HEK293 (cell line): ENCODE results near the gene SEPTIN14.

ENCODE experiments used
- GLI4 ChIP-seq: fragments of 450-650 bp; formaldehyde crosslinking; IDR thresholded peaks from 2 replicates; pipeline ENCODE4 v1.5.1; 2016; ENCODE audit warnings: missing biosample characterization, missing genetic modification characterization
- MYNN ChIP-seq: fragments of 450-650 bp; formaldehyde crosslinking; IDR thresholded peaks from 2 replicates; pipeline ENCODE4 v1.5.1; 2016; ENCODE audit warnings: missing biosample characterization, missing genetic modification characterization, borderline replicate concordance
- TCF7L2 ChIP-seq: IDR thresholded peaks from 2 replicates; pipeline ENCODE4 v1.6.1; 2011; ENCODE audit warnings: low read depth, mild to moderate bottlenecking, inconsistent platforms, low read length, moderate library complexity, borderline replicate concordance
- ZNF473 ChIP-seq: fragments of 450-650 bp; formaldehyde crosslinking; IDR thresholded peaks from 2 replicates; pipeline ENCODE4 v1.5.1; 2017; ENCODE audit warnings: missing biosample characterization, missing genetic modification characterization
- TF ChIP-seq, protein P1 (sequence below): fragments of 450-650 bp; formaldehyde crosslinking; IDR thresholded peaks from 2 replicates; pipeline ENCODE4 v1.5.1; 2016; ENCODE audit warnings: missing biosample characterization, missing genetic modification characterization, low read depth
- TF ChIP-seq, protein P2 (sequence below): fragments of 450-650 bp; formaldehyde crosslinking; IDR thresholded peaks from 2 replicates; pipeline ENCODE4 v1.5.1; 2016; ENCODE audit warnings: missing biosample characterization, missing genetic modification characterization

DNA sequence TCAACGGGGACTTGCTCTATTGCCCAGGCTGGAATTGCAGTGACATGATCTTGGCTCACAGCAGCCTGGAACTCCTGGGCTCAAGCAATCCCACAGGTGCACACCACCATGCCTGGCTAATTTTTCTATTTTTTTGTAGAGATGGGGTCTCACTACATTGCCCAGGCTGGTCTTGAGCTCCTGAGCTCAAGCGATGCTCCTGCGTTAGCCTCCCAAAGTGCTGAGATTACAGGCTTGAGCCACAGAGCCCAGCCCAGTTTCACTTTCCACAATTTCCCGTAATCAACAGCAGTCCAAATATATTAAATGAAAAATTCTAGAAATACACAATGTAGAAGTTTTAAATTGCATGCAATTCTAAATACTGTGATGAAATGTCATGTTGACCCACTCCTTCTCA, 24.0 kb downstream of the SEPTIN14 start:
- TF ChIP-seq, protein P1, sequence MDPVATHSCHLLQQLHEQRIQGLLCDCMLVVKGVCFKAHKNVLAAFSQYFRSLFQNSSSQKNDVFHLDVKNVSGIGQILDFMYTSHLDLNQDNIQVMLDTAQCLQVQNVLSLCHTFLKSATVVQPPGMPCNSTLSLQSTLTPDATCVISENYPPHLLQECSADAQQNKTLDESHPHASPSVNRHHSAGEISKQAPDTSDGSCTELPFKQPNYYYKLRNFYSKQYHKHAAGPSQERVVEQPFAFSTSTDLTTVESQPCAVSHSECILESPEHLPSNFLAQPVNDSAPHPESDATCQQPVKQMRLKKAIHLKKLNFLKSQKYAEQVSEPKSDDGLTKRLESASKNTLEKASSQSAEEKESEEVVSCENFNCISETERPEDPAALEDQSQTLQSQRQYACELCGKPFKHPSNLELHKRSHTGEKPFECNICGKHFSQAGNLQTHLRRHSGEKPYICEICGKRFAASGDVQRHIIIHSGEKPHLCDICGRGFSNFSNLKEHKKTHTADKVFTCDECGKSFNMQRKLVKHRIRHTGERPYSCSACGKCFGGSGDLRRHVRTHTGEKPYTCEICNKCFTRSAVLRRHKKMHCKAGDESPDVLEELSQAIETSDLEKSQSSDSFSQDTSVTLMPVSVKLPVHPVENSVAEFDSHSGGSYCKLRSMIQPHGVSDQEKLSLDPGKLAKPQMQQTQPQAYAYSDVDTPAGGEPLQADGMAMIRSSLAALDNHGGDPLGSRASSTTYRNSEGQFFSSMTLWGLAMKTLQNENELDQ (tag by site-specific recombination): no peak
- no peak for TF ChIP-seq TCF7L2
- TF ChIP-seq ZNF473 (tag by site-specific recombination): no peak
- TF ChIP-seq, protein P2, sequence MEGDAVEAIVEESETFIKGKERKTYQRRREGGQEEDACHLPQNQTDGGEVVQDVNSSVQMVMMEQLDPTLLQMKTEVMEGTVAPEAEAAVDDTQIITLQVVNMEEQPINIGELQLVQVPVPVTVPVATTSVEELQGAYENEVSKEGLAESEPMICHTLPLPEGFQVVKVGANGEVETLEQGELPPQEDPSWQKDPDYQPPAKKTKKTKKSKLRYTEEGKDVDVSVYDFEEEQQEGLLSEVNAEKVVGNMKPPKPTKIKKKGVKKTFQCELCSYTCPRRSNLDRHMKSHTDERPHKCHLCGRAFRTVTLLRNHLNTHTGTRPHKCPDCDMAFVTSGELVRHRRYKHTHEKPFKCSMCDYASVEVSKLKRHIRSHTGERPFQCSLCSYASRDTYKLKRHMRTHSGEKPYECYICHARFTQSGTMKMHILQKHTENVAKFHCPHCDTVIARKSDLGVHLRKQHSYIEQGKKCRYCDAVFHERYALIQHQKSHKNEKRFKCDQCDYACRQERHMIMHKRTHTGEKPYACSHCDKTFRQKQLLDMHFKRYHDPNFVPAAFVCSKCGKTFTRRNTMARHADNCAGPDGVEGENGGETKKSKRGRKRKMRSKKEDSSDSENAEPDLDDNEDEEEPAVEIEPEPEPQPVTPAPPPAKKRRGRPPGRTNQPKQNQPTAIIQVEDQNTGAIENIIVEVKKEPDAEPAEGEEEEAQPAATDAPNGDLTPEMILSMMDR (tag by site-specific recombination): no peak
- no peak for TF ChIP-seq GLI4
- TF ChIP-seq MYNN (tag by site-specific recombination): no peak
